HepG2 (cell line): ENCODE measurements around the gene TRPT1. TPM values are rescaled to one million over a fixed set of nuclear protein-coding genes. Genes with fewer than 3 reads are reported as not detected.

ENCODE experiments used
- AGO2 ChIP-seq: fragments of 200-400 bp; formaldehyde crosslinking; optimal IDR thresholded peaks from 2 replicates; pipeline ENCODE3; 2017; ENCODE audit warnings: mild to moderate bottlenecking, low read depth, low read length, moderate library complexity
- HNRNPLL ChIP-seq: fragments of 200-400 bp; formaldehyde crosslinking; IDR thresholded peaks from 2 replicates; pipeline ENCODE4 v1.6.1; 2017; ENCODE audit warnings: mild to moderate bottlenecking, low read depth, low read length; ENCODE audit not compliant: poor library complexity, severe bottlenecking
- MEF2D ChIP-seq: sonication (generic); formaldehyde crosslinking; IDR thresholded peaks from 2 replicates; pipeline ENCODE4 v1.5.1; 2020; ENCODE audit warnings: mild to moderate bottlenecking, missing genetic modification reagents
- NFYB ChIP-seq: sonication (generic); formaldehyde crosslinking; IDR thresholded peaks from 2 replicates; pipeline ENCODE4 v1.4.0; 2020; ENCODE audit warnings: missing genetic modification reagents
- NR2F1 ChIP-seq, 2 experiments: fragments of 450-650 bp in 1 of 2; formaldehyde crosslinking in 1 of 2; IDR thresholded peaks; 2 replicates each; pipeline versions ENCODE4 v1.5.0 to v1.6.1; 2016 to 2020; ENCODE audit warnings: mild to moderate bottlenecking in 1 of 2, missing compliant biosample characterization in 1 of 2, missing genetic modification reagents in 1 of 2, moderate library complexity in 1 of 2
- PHF5A ChIP-seq: IDR thresholded peaks from one replicate; pipeline ENCODE4 v1.6.1; 2018; ENCODE audit warnings: low read depth, missing genetic modification reagents; ENCODE audit not compliant: unreplicated experiment
- REL ChIP-seq: sonication (generic); formaldehyde crosslinking; conservative IDR thresholded peaks from 2 replicates; pipeline ENCODE4 v1.8.0; 2022; ENCODE audit warnings: mild to moderate bottlenecking, missing genetic modification reagents, moderate library complexity
- RFX3 ChIP-seq: IDR thresholded peaks from 2 replicates; pipeline ENCODE4 v1.6.1; 2016; ENCODE audit warnings: missing biosample characterization, missing genetic modification reagents
- RNF219 ChIP-seq: sonication (generic); formaldehyde crosslinking; IDR thresholded peaks from 2 replicates; pipeline ENCODE4 v1.5.0; 2020; ENCODE audit warnings: mild to moderate bottlenecking, missing genetic modification reagents
- TEAD2 ChIP-seq: sonication (generic); formaldehyde crosslinking; IDR thresholded peaks from 2 replicates; pipeline ENCODE4 v1.9.0; 2021; ENCODE audit warnings: missing genetic modification reagents
- ZBTB37 ChIP-seq: sonication (generic); formaldehyde crosslinking; IDR thresholded peaks from 2 replicates; pipeline ENCODE4 v1.4.0; 2020; ENCODE audit warnings: mild to moderate bottlenecking, missing genetic modification reagents
- ZBTB40 ChIP-seq, 2 experiments: fragments of 450-650 bp in 1 of 2; sonication (generic) in 1 of 2; formaldehyde crosslinking in 1 of 2; IDR thresholded peaks; 2 replicates each; pipeline versions ENCODE4 v1.6.1 to v1.8.0; 2016 to 2022; ENCODE audit warnings: antibody characterized with exemption in 1 of 2, mild to moderate bottlenecking in 1 of 2, missing genetic modification reagents in 1 of 2
- ZKSCAN8 ChIP-seq: IDR thresholded peaks from 2 replicates; pipeline ENCODE4 v1.6.1; 2016; ENCODE audit warnings: borderline replicate concordance, missing genetic modification reagents, missing compliant biosample characterization
- ZNF605 ChIP-seq: sonication (generic); formaldehyde crosslinking; IDR thresholded peaks from 2 replicates; pipeline ENCODE4 v1.8.0; 2022; ENCODE audit warnings: mild to moderate bottlenecking, missing genetic modification reagents
- ZNF782 ChIP-seq: sonication (generic); formaldehyde crosslinking; IDR thresholded peaks from 2 replicates; pipeline ENCODE4 v1.4.0; 2020; ENCODE audit warnings: missing genetic modification reagents, mild to moderate bottlenecking, borderline replicate concordance
- polyA plus RNA-seq, 8 experiments: library from polyadenylated mRNA; depleted of rRNA in 3 of 8; stranded (reverse) in 7 of 8; unstranded in 1 of 8; fragments of >200 nt; fragmentation: Illumina TruSeq in 4 of 8; extraction: Trizol in 4 of 8; gene quantifications; 2 replicates each; pipeline versions ENCODE4 v1.2.1 to v1.2.3, GENCODE V29; 2011 to 2016; ENCODE audit warnings: low read depth in 4 of 8, missing spikeins in 1 of 8, mixed read lengths in 1 of 8; ENCODE audit not compliant: insufficient read depth in 1 of 8
- total RNA-seq, 5 experiments: library from RNA; depleted of rRNA; stranded (reverse); fragments of >200 nt; fragmentation: Illumina TruSeq; extraction: Trizol; gene quantifications; 2 replicates each; pipeline ENCODE4 v1.2.3, GENCODE V29; 2016; ENCODE audit warnings: low read depth in 1 of 5

The TRPT1 gene
- total and polyA plus RNA-seq, 2 of the 13 experiments (the other 11 are each of a cell fraction or from before 2014, with no cell fraction given) = 24.8 to 40.7 TPM

GRCh38 chr11:64181506-64182411 lies 44.2 kb downstream of the TRPT1 start (continued):
- TF ChIP-seq ZBTB40 (IDR thresholded peaks at IDR 0.05) (no peak), ZBTB40 (CRISPR knock-in tag; IDR thresholded peaks at IDR 0.05) (no peak), REL (CRISPR knock-in tag) (0 out of 2 replicates have a peak, but pooled peaks have one; percentile 34), PHF5A (no peak), ZNF605 (CRISPR knock-in tag) (no peak), RFX3 (CRISPR knock-in tag) (no peak), ZBTB37 (CRISPR knock-in tag) (no peak), NR2F1 (CRISPR knock-in tag; IDR thresholded peaks at IDR 0.05) (no peak), MEF2D (CRISPR knock-in tag) (no peak; the same call in 1 of the 2 replicates), ZKSCAN8 (CRISPR knock-in tag) (no peak), RNF219 (no peak), NFYB (CRISPR knock-in tag) (peak; percentile 35), HNRNPLL (peak; percentile 36), TEAD2 (CRISPR knock-in tag) (no peak), ZNF782 (CRISPR knock-in tag) (no peak), AGO2 (no peak)
